A549 (cell line): Measurements from ENCODE around the gene ELL. TPM values are rescaled to one million over a fixed set of nuclear protein-coding genes. Genes with fewer than 3 reads are reported as not detected.

Experiments used
- ATAC-seq, 2 experiments: fragments of 200-7000 bp in 1 of 2; fragments of >200 bp in 1 of 2; cut with Nextera tagmentation in 1 of 2; cut with Tn5 transposase in 1 of 2; 3 replicates each; pipeline versions ENCODE4 v1.8.0 to v1.9.1; 2018 to 2020; ENCODE audit warnings: mild to moderate bottlenecking in 1 of 2, moderate library complexity in 1 of 2
- CTCF ChIA-PET: fragments of 300-600 bp; sonication (Branson Sonifier 250); formaldehyde crosslinking; extraction: SDS; loops from one replicate; lab custom pipeline; 2021; ENCODE audit warnings: antibody characterized with exemption, inconsistent platforms; lab: Yijun Ruan, JAX
- POLR2A ChIA-PET: fragments of 350-600 bp; formaldehyde crosslinking; extraction: SDS; loops from one replicate; lab custom pipeline; 2021; ENCODE audit warnings: antibody characterized with exemption, inconsistent platforms; lab: Yijun Ruan, JAX
- DNase-seq, 2 experiments: peaks; one replicate each; pipeline versions ENCODE4 v3.0.0 to v3.0.0-alpha.2; 2011 to 2016; ENCODE audit warnings: low read depth in 1 of 2, low spot score in 1 of 2
- FAIRE-seq: peaks from 2 replicates; lab custom pipeline; 2011; peaks lifted over from hg19 to GRCh38; lab: Jason Lieb, UNC
- H3K27ac ChIP-seq, 2 experiments: fragments of >200 bp; sonication (Bioruptor Twin); formaldehyde crosslinking; 3 replicates each; pipeline ENCODE4 v1.5.1; 2016 to 2017
- H3K4me1 ChIP-seq: fragments of >200 bp; sonication (Bioruptor Twin); formaldehyde crosslinking; 3 replicates; pipeline ENCODE4 v1.6.1; 2016
- H3K4me2 ChIP-seq: fragments of >200 bp; sonication (Bioruptor Twin); formaldehyde crosslinking; 3 replicates; pipeline ENCODE4 v1.6.1; 2016
- H3K4me3 ChIP-seq: fragments of >200 bp; sonication (Bioruptor Twin); formaldehyde crosslinking; 3 replicates; pipeline ENCODE4 v1.5.1; 2016
- H3K9me3 ChIP-seq: fragments of >200 bp; sonication (Bioruptor Twin); formaldehyde crosslinking; 3 replicates; pipeline ENCODE4 v1.6.1; 2016
- BCL3 ChIP-seq: fragments of >200 bp; sonication (Bioruptor Twin); formaldehyde crosslinking; IDR thresholded peaks from 3 replicates; pipeline ENCODE4 v1.6.1; 2016
- CEBPB ChIP-seq, 2 experiments: fragments of >200 bp in 1 of 2; sonication (Bioruptor Twin) in 1 of 2; formaldehyde crosslinking in 1 of 2; IDR thresholded peaks; 2 replicates each; pipeline ENCODE4 v1.6.1; 2012 to 2016
- E2F6 ChIP-seq: IDR thresholded peaks from 2 replicates; pipeline ENCODE4 v1.6.1; 2012; ENCODE audit warnings: low read depth, borderline replicate concordance
- ESRRA ChIP-seq: fragments of 150-350 bp; IDR thresholded peaks from 2 replicates; pipeline ENCODE4 v1.6.1; 2014; ENCODE audit warnings: mild to moderate bottlenecking, low read length, borderline replicate concordance
- HOXA7 ChIP-seq: fragments of 250-450 bp; sonication (Bioruptor Pico); IDR thresholded peaks from 2 replicates; pipeline ENCODE4 v1.5.0; 2020; ENCODE audit warnings: mild to moderate bottlenecking, moderate library complexity
- HOXB13 ChIP-seq: fragments of 250-450 bp; sonication (Bioruptor Pico); IDR thresholded peaks from 2 replicates; pipeline ENCODE4 v1.5.0; 2020; ENCODE audit warnings: low read depth, mild to moderate bottlenecking, moderate library complexity
- MAX ChIP-seq: IDR thresholded peaks from 2 replicates; pipeline ENCODE4 v1.6.1; 2012
- NFE2L2 ChIP-seq: fragments of 150-350 bp; conservative IDR thresholded peaks from 2 replicates; pipeline ENCODE4 v1.6.1; 2014; ENCODE audit warnings: low read length
- NR3C1 ChIP-seq: fragments of >200 bp; sonication (Bioruptor Twin); formaldehyde crosslinking; IDR thresholded peaks from 3 replicates; pipeline ENCODE4 v1.6.1; 2017
- PBX3 ChIP-seq: IDR thresholded peaks from 2 replicates; pipeline ENCODE4 v1.6.1; 2012
- PHF8 ChIP-seq: fragments of 200-600 bp; sonication (generic); IDR thresholded peaks from 2 replicates; pipeline ENCODE4 v1.6.1; 2016; ENCODE audit warnings: low read depth, mild to moderate bottlenecking, antibody characterized with exemption, moderate library complexity, borderline replicate concordance
- POLR2A ChIP-seq: IDR thresholded peaks from 2 replicates; pipeline ENCODE4 v1.6.1; 2012; ENCODE audit warnings: mild to moderate bottlenecking, low read length
- POLR2AphosphoS2 ChIP-seq: conservative IDR thresholded peaks from 2 replicates; pipeline ENCODE4 v1.6.1; 2012; ENCODE audit warnings: low read length, improper control_type of control experiment, inconsistent platforms
- REST ChIP-seq: fragments of 200-600 bp; sonication (generic); IDR thresholded peaks from 2 replicates; pipeline ENCODE4 v1.6.1; 2016; ENCODE audit warnings: antibody characterized with exemption, mild to moderate bottlenecking, moderate library complexity
- RNF2 ChIP-seq: fragments of 200-600 bp; sonication (generic); IDR thresholded peaks from 2 replicates; pipeline ENCODE4 v1.6.1; 2016; ENCODE audit warnings: low read depth, mild to moderate bottlenecking, antibody characterized with exemption, moderate library complexity, borderline replicate concordance
- SMC3 ChIP-seq: fragments of >200 bp; sonication (Bioruptor Twin); formaldehyde crosslinking; IDR thresholded peaks from 3 replicates; pipeline ENCODE4 v1.6.1; 2018; ENCODE audit warnings: inconsistent platforms
- WGBS: methylation state at CpG from one replicate; pipeline ENCODE4 v1.1.6; 2017; ENCODE audit errors: missing lambda C conversion rate; 5-methylcytosine and 5-hydroxymethylcytosine counted together
- polyA plus RNA-seq, 4 experiments: library from polyadenylated mRNA; depleted of rRNA in 3 of 4; stranded (reverse); fragments of >200 nt; fragmentation: RNase III in 1 of 4; extraction: RNeasy Plus Mini Kit Qiagen cat#74134 plus additional on column Dnase treatment in 1 of 4; gene quantifications; 2 replicates in 3 of 4; 3 replicates in 1 of 4; pipeline ENCODE4 v1.2.3, GENCODE V29; 2011 to 2017

The ELL gene
- polyA plus RNA-seq, 2 of the 4 experiments (the other 2 are of a cell fraction), result 1.6 to 3.6 TPM

- ChIA-PET CTCF (interaction anchor here (1.2 to 2.3 kb wide), 4 partner anchors 19 to 81 kb away, joined by 3 to 7 read pairs (median 5); no protein-coding TSS in a partner anchor), POLR2A (no interaction called here)
- Histone ChIP-seq H3K4me1 (peaks cover 21% of the 10 kb centered on the region), H3K27ac (no peak overlapping the region), H3K4me2 (no peak overlapping the region), H3K4me3 (no peak overlapping the region), H3K9me3 (no peaks in the 10 kb centered on the region)
- DNase-seq (no peak), FAIRE-seq (no peak), ATAC-seq (no peak)
- TF ChIP-seq ESRRA (no peak), CEBPB (IDR thresholded peaks at IDR 0.05) (no peak), POLR2A (no peak), E2F6 (no peak), PHF8 (no peak), REST (no peak), RNF2 (no peak), BCL3 (no peak), PBX3 (no peak), HOXA7 (CRISPR knock-in tag) (no peak), POLR2AphosphoS2 (no peak), SMC3 (no peak), HOXB13 (CRISPR knock-in tag) (no peak), NFE2L2 (no peak), MAX (no peak)
- 93% methylated on average over 5 of the region's 34 CpGs for WGBS
Measured at GRCh38 chr19:18431351-18432197, 90.3 kb downstream of the ELL start.

- FAIRE-seq, result no peak
- no peak for ATAC-seq
Measured at GRCh38 chr19:18430417-18431144, 91.3 kb downstream of the ELL start.

More at GRCh38 chr19:18430417-18431144, 91.3 kb downstream of the ELL start:
- Histone ChIP-seq H3K4me1 (peaks cover 30% of the 10 kb centered on the region), H3K4me3 (no peak overlapping the region), H3K27ac (peak overlapping the region in 1 of 2 experiments; percentile 95; a peak in 3 of 6 replicates), H3K9me3 (no peaks in the 10 kb centered on the region), H3K4me2 (no peak overlapping the region)
- 85% methylated on average over 10 of the region's 21 CpGs for WGBS
- TF ChIP-seq PBX3 (no peak), NR3C1 (no peak)
- CTCF ChIA-PET, result interaction anchor here (2.3 kb wide), 1 partner anchor 20 kb away, joined by 7 read pairs; no protein-coding TSS in a partner anchor
- POLR2A ChIA-PET, result no interaction called here
- DNase-seq, result no peak
